HG03039 (cell line): ENCODE data around the gene KLK2.

Experiments
- ATAC-seq: cut with Tn5 transposase; IDR thresholded peaks from one replicate; pipeline ENCODE4 v1.9.1; 2021; ENCODE audit warnings: mild to moderate bottlenecking, moderate library complexity; ENCODE audit not compliant: unreplicated experiment

KLK2 gene

GRCh38 chr19:50844296-50844935 lies 28.8 kb upstream of the KLK2 start:
- ATAC-seq: no peak

- no peak for ATAC-seq
Observed at GRCh38 chr19:50850738-50851137, 22.5 kb upstream of the KLK2 start.

- no peak for ATAC-seq
Observed at GRCh38 chr19:50851620-50852019, 21.6 kb upstream of the KLK2 start.

GRCh38 chr19:50854636-50855410 lies 18.4 kb upstream of the KLK2 start, which contains the start of gene KLK3:
Gene KLK3, plus strand, starts transcription at chr19:50854915. Its CDS starts 41 bp downstream, at chr19:50854956.
- no peak for ATAC-seq

- ATAC-seq: no peak
Observed at GRCh38 chr19:50857366-50857765, 15.9 kb upstream of the KLK2 start.

GRCh38 chr19:50858886-50859285 lies 14.4 kb upstream of the KLK2 start:
- ATAC-seq: no peak

- no peak for ATAC-seq
Observed at GRCh38 chr19:50859849-50860248, 13.4 kb upstream of the KLK2 start.

- ATAC-seq: no peak
Observed at GRCh38 chr19:50861010-50861409, 12.2 kb upstream of the KLK2 start.

- no peak for ATAC-seq
Observed at GRCh38 chr19:50861496-50862286, 11.5 kb upstream of the KLK2 start.

- no peak for ATAC-seq
Observed at GRCh38 chr19:50869479-50869878, 3.8 kb upstream of the KLK2 start.

GRCh38 chr19:50870417-50871089 lies 2.7 kb upstream of the KLK2 start:
- ATAC-seq: no peak

GRCh38 chr19:50874211-50874610 lies 972 bp downstream of the KLK2 start:
- ATAC-seq: no peak

GRCh38 chr19:50875795-50876422 lies 2.7 kb downstream of the KLK2 start:
- no peak for ATAC-seq

GRCh38 chr19:50876456-50876855 lies 3.2 kb downstream of the KLK2 start:
- ATAC-seq: no peak

GRCh38 chr19:50877338-50877737 lies 4.1 kb downstream of the KLK2 start:
- ATAC-seq: no peak

- ATAC-seq: no peak
Observed at GRCh38 chr19:50878851-50879250, 5.6 kb downstream of the KLK2 start.

GRCh38 chr19:50880241-50880640 lies 7.0 kb downstream of the KLK2 start:
- no peak for ATAC-seq

GRCh38 chr19:50882188-50882587 lies 8.9 kb downstream of the KLK2 start:
- ATAC-seq: no peak

GRCh38 chr19:50889638-50890037 lies 16.4 kb downstream of the KLK2 start:
- ATAC-seq: no peak

- no peak for ATAC-seq
Observed at GRCh38 chr19:50890422-50891252, 17.4 kb downstream of the KLK2 start.
